Upper lobe of left lung (tissue), 6 donors: Measurements from ENCODE around the gene MRPL19. TPM values are rescaled to one million over a fixed set of nuclear protein-coding genes. Genes with fewer than 3 reads are reported as not detected.

Source experiments
- ATAC-seq, 2 donors: fragments of 200-7000 bp; cut with Tn5 transposase; one replicate each; pipeline ENCODE4 v1.9.1; 2022; ENCODE audit warnings: mild to moderate bottlenecking in 2 of 2, moderate library complexity in 2 of 2; ENCODE audit not compliant: low FRiP score in 2 of 2
- DNase-seq, 2 donors: peaks; one replicate each; pipeline ENCODE4 v3.0.0-alpha.2; 2019 to 2020
- H3K27ac ChIP-seq, 4 donors: fragments of 200-600 bp; sonication (generic); one replicate each; pipeline ENCODE4 v1.5.1; 2016 to 2019
- H3K27me3 ChIP-seq, 4 donors: fragments of 200-600 bp; sonication (generic); one replicate each; pipeline ENCODE4 v1.5.1; 2017 to 2019
- H3K36me3 ChIP-seq, 4 donors: fragments of 200-600 bp; sonication (generic); one replicate each; pipeline ENCODE4 v1.5.1; 2016 to 2019
- H3K4me1 ChIP-seq, 4 donors: fragments of 200-600 bp; sonication (generic); one replicate each; pipeline ENCODE4 v1.5.1; 2018 to 2019
- H3K4me3 ChIP-seq, 4 donors: fragments of 200-600 bp; sonication (generic); one replicate each; pipeline ENCODE4 v1.5.1; 2017 to 2019; ENCODE audit warnings: mild to moderate bottlenecking in 2 of 4, moderate library complexity in 1 of 4
- H3K9me3 ChIP-seq, 4 donors: fragments of 200-600 bp; sonication (generic); one replicate each; pipeline ENCODE4 v1.5.1; 2018 to 2019
- EP300 ChIP-seq, 4 donors: sonication (generic); formaldehyde crosslinking; IDR thresholded peaks; one replicate each; pipeline ENCODE4 v1.5.1; 2017; ENCODE audit warnings: antibody characterized with exemption in 4 of 4, control low read depth in 2 of 4
- POLR2A ChIP-seq, 4 donors: fragments of 450-650 bp; IDR thresholded peaks; one replicate each; pipeline ENCODE4 v1.5.1; 2016 to 2017; ENCODE audit warnings: antibody characterized with exemption in 4 of 4, mild to moderate bottlenecking in 2 of 4
- POLR2AphosphoS5 ChIP-seq, 2 donors: sonication (generic); formaldehyde crosslinking; IDR thresholded peaks; one replicate each; pipeline ENCODE4 v1.5.1; 2017; ENCODE audit warnings: antibody characterized with exemption in 2 of 2
- WGBS, 2 donors: methylation state at CpG; one replicate each; pipeline ENCODE4 v1.1.5; 2017 to 2018; 5-methylcytosine and 5-hydroxymethylcytosine counted together
- total RNA-seq, 6 donors: library from RNA; depleted of rRNA in 4 of 6; stranded (reverse); fragments of >200 nt in 4 of 6; gene quantifications; one replicate each; pipeline versions ENCODE4 v1.1.0 to v1.2.1, GENCODE V29; 2016 to 2021
- TF ChIP-seq, protein P1 (sequence below), 6 experiments: fragments of 450-650 bp in 4 of 6; fragments of 200-600 bp in 2 of 6; sonication (generic) in 2 of 6; IDR thresholded peaks; one replicate each; pipeline ENCODE4 v1.5.1; 2016 to 2019; ENCODE audit warnings: antibody characterized with exemption in 6 of 6
- donor health status: DM: no; HTN: no; CAD: no; lungs with moderate emphysema.
- donor health status: DM: no; HTN: yes; CAD: no; lungs with severe emphysema.

MRPL19 gene
- total RNA-seq, 6 donors from 2014 or later = 23.4 to 34.3 (median 30.7) TPM

DNA sequence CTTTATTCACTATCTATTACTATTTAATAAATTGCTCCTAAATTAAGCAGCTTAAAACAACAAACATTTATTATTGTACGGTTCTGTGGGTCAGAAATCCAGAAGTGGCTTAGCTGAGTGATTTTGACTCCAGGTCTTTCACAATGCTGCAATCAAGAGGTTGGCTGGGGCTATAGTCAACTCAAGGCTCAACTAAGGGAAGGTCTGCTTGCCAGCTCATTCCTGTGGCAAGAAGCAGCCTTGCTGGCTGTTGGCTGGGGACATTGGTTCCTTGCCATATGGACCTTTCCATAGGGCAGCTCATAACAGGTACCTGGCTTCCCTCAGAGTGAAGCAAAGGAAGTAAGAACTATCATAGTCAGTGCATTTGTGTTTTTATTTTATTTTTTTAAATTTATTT is 5.0 kb upstream of the MRPL19 start:
- H3K36me3 ChIP-seq = no peaks in the 10 kb centered on the region
- no peak overlapping the region for H3K4me3 ChIP-seq
- peak in 1 of 2 donors; percentile 72 for DNase-seq
- no peaks in the 10 kb centered on the region for H3K9me3 ChIP-seq
- ATAC-seq = peak in 1 of 2 donors; percentile 58
- TF ChIP-seq POLR2AphosphoS5 (IDR thresholded peaks at IDR 0.05) (no peak), POLR2A (IDR thresholded peaks at IDR 0.05) (no peak), EP300 (IDR thresholded peaks at IDR 0.05) (no peak)
- TF ChIP-seq, protein P1, sequence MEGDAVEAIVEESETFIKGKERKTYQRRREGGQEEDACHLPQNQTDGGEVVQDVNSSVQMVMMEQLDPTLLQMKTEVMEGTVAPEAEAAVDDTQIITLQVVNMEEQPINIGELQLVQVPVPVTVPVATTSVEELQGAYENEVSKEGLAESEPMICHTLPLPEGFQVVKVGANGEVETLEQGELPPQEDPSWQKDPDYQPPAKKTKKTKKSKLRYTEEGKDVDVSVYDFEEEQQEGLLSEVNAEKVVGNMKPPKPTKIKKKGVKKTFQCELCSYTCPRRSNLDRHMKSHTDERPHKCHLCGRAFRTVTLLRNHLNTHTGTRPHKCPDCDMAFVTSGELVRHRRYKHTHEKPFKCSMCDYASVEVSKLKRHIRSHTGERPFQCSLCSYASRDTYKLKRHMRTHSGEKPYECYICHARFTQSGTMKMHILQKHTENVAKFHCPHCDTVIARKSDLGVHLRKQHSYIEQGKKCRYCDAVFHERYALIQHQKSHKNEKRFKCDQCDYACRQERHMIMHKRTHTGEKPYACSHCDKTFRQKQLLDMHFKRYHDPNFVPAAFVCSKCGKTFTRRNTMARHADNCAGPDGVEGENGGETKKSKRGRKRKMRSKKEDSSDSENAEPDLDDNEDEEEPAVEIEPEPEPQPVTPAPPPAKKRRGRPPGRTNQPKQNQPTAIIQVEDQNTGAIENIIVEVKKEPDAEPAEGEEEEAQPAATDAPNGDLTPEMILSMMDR (IDR thresholded peaks at IDR 0.05) = no peak
- H3K27ac ChIP-seq = peak overlapping the region in 1 of 4 donors; percentile 5
- H3K27me3 ChIP-seq = no peaks in the 10 kb centered on the region
- peaks cover 0 to 18% (median 12%) of the 10 kb centered on the region in 4 donors for H3K4me1 ChIP-seq
- WGBS, 2 donors = 59 to 72% methylated on average over 1 of the region's 1 CpG

GRCh38 chr2:75643980-75644379 is 2.6 kb upstream of the MRPL19 start:
- no peaks in the 10 kb centered on the region for H3K27me3 ChIP-seq
- no peak overlapping the region for H3K27ac ChIP-seq
- WGBS, 2 donors = 52 to 60% methylated on average over 1 of the region's 1 CpG
- H3K4me1 ChIP-seq = peaks cover 13 to 31% (median 24%) of the 10 kb centered on the region in 4 donors
- ATAC-seq (no peak), DNase-seq (no peak)
- H3K9me3 ChIP-seq = no peaks in the 10 kb centered on the region
- H3K4me3 ChIP-seq = no peak overlapping the region
- H3K36me3 ChIP-seq = no peaks in the 10 kb centered on the region
- TF ChIP-seq EP300 (IDR thresholded peaks at IDR 0.05) = no peak
- TF ChIP-seq POLR2AphosphoS5 (IDR thresholded peaks at IDR 0.05) = no peak
- TF ChIP-seq POLR2A (IDR thresholded peaks at IDR 0.05) = no peak
- TF ChIP-seq, protein P1 (IDR thresholded peaks at IDR 0.05) = no peak

- TF ChIP-seq EP300 (IDR thresholded peaks at IDR 0.05) = no peak
- TF ChIP-seq, protein P1 (IDR thresholded peaks at IDR 0.05) = no peak
- no peak for TF ChIP-seq POLR2A (IDR thresholded peaks at IDR 0.05)
- TF ChIP-seq POLR2AphosphoS5 (IDR thresholded peaks at IDR 0.05) = no peak
- peak in 1 of 2 donors; percentile 20 for DNase-seq
- H3K27me3 ChIP-seq = no peaks in the 10 kb centered on the region
- no peaks in the 10 kb centered on the region for H3K9me3 ChIP-seq
- H3K27ac ChIP-seq = no peak overlapping the region
- H3K4me1 ChIP-seq = peaks cover 14 to 31% (median 23%) of the 10 kb centered on the region in 4 donors
- WGBS, 2 donors = 97% methylated on average over 10 of the region's 10 CpGs
- H3K36me3 ChIP-seq = peaks cover 0 to 3% (median under 1%) of the 10 kb centered on the region in 4 donors
- no peak for ATAC-seq
- no peak overlapping the region for H3K4me3 ChIP-seq
These were observed 940 bp upstream of the MRPL19 start for GRCh38 chr2:75645643-75646042.

GRCh38 chr2:75646090-75646582 is 447 bp upstream of the MRPL19 start:
- Histone ChIP-seq H3K4me1 (peaks cover 14 to 26% (median 18%) of the 10 kb centered on the region in 4 donors), H3K4me3 (peak overlapping the region; percentile 70 to 96 (median 80)), H3K27me3 (no peaks in the 10 kb centered on the region), H3K9me3 (no peaks in the 10 kb centered on the region), H3K27ac (peak overlapping the region; percentile 74 to 87 (median 83)), H3K36me3 (peaks cover 0 to 8% (median 4%) of the 10 kb centered on the region in 4 donors)
- ATAC-seq (no peak), DNase-seq (no peak)
- no peak for TF ChIP-seq POLR2A (IDR thresholded peaks at IDR 0.05)
- 81 to 84% methylated on average over 9 of the region's 9 CpGs for WGBS, 2 donors

GRCh38 chr2:75647771-75648170 is 1.2 kb downstream of the MRPL19 start:
- WGBS, 2 donors = 64 to 66% methylated on average over 3 of the region's 3 CpGs
- no peak for DNase-seq
- Histone ChIP-seq H3K9me3 (no peaks in the 10 kb centered on the region), H3K36me3 (peaks cover 9 to 23% (median 15%) of the 10 kb centered on the region in 4 donors), H3K4me1 (peaks cover 14 to 26% (median 16%) of the 10 kb centered on the region in 4 donors), H3K27ac (no peak overlapping the region), H3K4me3 (peak overlapping the region in 2 of 4 donors; percentile 83 to 96), H3K27me3 (no peaks in the 10 kb centered on the region)
- ATAC-seq = no peak
- TF ChIP-seq EP300 (IDR thresholded peaks at IDR 0.05) = no peak
- TF ChIP-seq POLR2A (IDR thresholded peaks at IDR 0.05) = no peak
- TF ChIP-seq, protein P1 (IDR thresholded peaks at IDR 0.05) = peak in 1 of 6 experiments; percentile 9
